Calu3 (cell line): ENCODE measurements around the gene MAMSTR. TPM values are rescaled to one million over a fixed set of nuclear protein-coding genes. Genes with fewer than 3 reads are reported as not detected.

Experiments
- BruUV-seq: library from RNA; stranded (reverse); fragments of 400-500 nt; replicated peaks from 2 replicates; lab custom pipeline; 2021; lab: Mats Ljungman, UMichigan
- CTCF ChIA-PET: fragments of 300-600 bp; sonication (Branson Sonifier 250); formaldehyde crosslinking; loops from one replicate; lab custom pipeline; 2022; ENCODE audit warnings: antibody characterized with exemption; lab: Charles Lee
- DNase-seq: peaks from one replicate; pipeline ENCODE4 v3.0.0; 2022
- H3K27ac Mint-ChIP-seq: one replicate; pipeline ENCODE4 v1.8.0; 2022; ENCODE audit warnings: mixed read lengths; ENCODE audit not compliant: unreplicated experiment
- H3K27me3 Mint-ChIP-seq: one replicate; pipeline ENCODE4 v1.8.0; 2022; ENCODE audit warnings: mixed read lengths; ENCODE audit not compliant: unreplicated experiment
- H3K36me3 Mint-ChIP-seq: one replicate; pipeline ENCODE4 v1.8.0; 2022; ENCODE audit warnings: mild to moderate bottlenecking, moderate library complexity, mixed read lengths; ENCODE audit not compliant: insufficient read depth, unreplicated experiment
- H3K4me1 Mint-ChIP-seq: one replicate; pipeline ENCODE4 v1.8.0; 2022; ENCODE audit warnings: mild to moderate bottlenecking, low read depth, mixed read lengths; ENCODE audit not compliant: unreplicated experiment
- H3K4me3 Mint-ChIP-seq: one replicate; pipeline ENCODE4 v1.8.0; 2022; ENCODE audit warnings: mild to moderate bottlenecking, low read depth, moderate library complexity, mixed read lengths; ENCODE audit not compliant: unreplicated experiment
- H3K9me3 Mint-ChIP-seq: one replicate; pipeline ENCODE4 v1.8.0; 2022; ENCODE audit warnings: low read depth, mixed read lengths; ENCODE audit not compliant: unreplicated experiment
- intact Hi-C: fragments of 100-400 bp; cut with micrococcal nuclease; formaldehyde crosslinking; loops from one replicate; pipeline ENCODE4 v1.10.0; 2022; ENCODE audit not compliant: unreplicated experiment
- total RNA-seq: library from RNA; stranded (reverse); gene quantifications from 2 replicates; pipeline ENCODE4 v1.2.3, GENCODE V29; 2022
- TF ChIP-seq, protein P1 (sequence below): fragments of 200-600 bp; IDR thresholded peaks from one replicate; pipeline ENCODE4 v1.8.0; 2022; ENCODE audit warnings: antibody characterized with exemption; ENCODE audit not compliant: unreplicated experiment

The MAMSTR gene
- total RNA-seq, 1 experiment from 2014 or later, result 1.7 TPM

DNA sequence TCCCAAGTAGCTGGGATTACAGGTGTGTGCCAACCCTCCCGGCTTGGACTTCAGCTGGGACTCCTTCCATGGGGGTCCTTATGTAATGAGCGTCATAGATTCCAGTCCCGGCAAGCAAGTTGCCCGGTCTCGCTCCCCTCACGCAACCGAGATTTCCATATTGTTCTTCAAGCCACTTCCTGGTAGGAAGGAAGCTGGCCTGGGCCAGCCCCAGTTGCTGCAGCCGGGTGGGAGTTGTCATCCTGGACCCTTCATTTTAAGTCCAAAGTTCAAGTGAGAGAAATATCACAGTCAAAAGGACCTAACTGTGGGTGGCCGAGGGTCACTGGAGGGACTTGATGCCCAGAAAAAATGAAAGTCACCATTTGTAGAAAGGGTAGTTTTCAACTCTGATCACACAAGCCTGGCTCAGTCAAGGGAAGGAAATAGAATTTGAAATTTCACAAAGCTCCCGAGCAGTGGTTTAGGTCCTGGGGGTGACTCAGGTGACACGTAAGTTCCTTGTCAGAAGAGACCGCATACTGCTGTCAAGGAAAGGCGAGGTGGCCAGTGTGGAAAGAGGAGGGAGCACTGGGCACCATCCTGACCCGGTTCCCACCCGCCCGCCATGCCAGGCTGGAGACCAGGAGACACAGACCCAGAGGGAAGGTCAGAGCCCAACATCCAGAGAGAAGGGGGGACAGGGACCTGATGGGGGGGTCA is 41.1 kb upstream of the MAMSTR start:
- TF ChIP-seq, protein P1, sequence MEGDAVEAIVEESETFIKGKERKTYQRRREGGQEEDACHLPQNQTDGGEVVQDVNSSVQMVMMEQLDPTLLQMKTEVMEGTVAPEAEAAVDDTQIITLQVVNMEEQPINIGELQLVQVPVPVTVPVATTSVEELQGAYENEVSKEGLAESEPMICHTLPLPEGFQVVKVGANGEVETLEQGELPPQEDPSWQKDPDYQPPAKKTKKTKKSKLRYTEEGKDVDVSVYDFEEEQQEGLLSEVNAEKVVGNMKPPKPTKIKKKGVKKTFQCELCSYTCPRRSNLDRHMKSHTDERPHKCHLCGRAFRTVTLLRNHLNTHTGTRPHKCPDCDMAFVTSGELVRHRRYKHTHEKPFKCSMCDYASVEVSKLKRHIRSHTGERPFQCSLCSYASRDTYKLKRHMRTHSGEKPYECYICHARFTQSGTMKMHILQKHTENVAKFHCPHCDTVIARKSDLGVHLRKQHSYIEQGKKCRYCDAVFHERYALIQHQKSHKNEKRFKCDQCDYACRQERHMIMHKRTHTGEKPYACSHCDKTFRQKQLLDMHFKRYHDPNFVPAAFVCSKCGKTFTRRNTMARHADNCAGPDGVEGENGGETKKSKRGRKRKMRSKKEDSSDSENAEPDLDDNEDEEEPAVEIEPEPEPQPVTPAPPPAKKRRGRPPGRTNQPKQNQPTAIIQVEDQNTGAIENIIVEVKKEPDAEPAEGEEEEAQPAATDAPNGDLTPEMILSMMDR, result no peak
- H3K4me1 Mint-ChIP-seq, result peaks cover 11% of the 10 kb centered on the region
- H3K36me3 Mint-ChIP-seq, result no peaks in the 10 kb centered on the region
- H3K27me3 Mint-ChIP-seq, result peaks cover 55% of the 10 kb centered on the region
- H3K27ac Mint-ChIP-seq, result peak overlapping the region; percentile 27
- peak; percentile 40 for DNase-seq
- intact Hi-C loops, result no loop called here
- H3K4me3 Mint-ChIP-seq, result no peak overlapping the region
- CTCF ChIA-PET, result interaction anchor here (1.0 to 1.5 kb wide), 3 partner anchors 9 to 22 kb away, joined by 3 to 5 read pairs (median 4); no protein-coding TSS in a partner anchor
- no peaks in the 10 kb centered on the region for H3K9me3 Mint-ChIP-seq
- no TSS peak for BruUV-seq

DNA sequence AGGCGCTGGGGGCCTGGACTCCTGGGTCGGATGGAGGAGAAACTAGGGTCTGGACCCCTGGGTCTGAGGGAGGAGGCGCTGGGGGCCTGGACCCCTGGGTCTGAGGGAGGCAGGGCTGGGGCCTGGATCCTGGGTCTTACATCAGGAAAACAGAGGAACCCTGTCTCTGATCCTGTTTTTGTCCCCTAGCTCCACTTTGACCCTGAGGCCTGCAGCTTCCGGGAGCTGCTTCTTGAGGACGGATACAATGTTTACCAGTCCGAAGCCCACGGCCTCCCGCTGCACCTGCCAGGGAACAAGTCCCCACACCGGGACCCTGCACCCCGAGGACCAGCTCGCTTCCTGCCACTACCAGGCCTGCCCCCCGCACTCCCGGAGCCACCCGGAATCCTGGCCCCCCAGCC is 38.2 kb upstream of the MAMSTR start:
- CTCF ChIA-PET, result interaction anchor here (0.7 kb wide), 2 partner anchors 10 to 13 kb away, joined by 3 read pairs; no protein-coding TSS in a partner anchor
- Mint-ChIP-seq H3K4me1 (peaks cover 32% of the 10 kb centered on the region), H3K9me3 (no peaks in the 10 kb centered on the region), H3K27me3 (peaks cover 27% of the 10 kb centered on the region), H3K36me3 (peaks cover 7% of the 10 kb centered on the region), H3K4me3 (no peak overlapping the region), H3K27ac (no peak overlapping the region)
- TF ChIP-seq, protein P1, result no peak
- intact Hi-C loops, result no loop called here
- DNase-seq, result no peak
- no TSS peak for BruUV-seq

DNA sequence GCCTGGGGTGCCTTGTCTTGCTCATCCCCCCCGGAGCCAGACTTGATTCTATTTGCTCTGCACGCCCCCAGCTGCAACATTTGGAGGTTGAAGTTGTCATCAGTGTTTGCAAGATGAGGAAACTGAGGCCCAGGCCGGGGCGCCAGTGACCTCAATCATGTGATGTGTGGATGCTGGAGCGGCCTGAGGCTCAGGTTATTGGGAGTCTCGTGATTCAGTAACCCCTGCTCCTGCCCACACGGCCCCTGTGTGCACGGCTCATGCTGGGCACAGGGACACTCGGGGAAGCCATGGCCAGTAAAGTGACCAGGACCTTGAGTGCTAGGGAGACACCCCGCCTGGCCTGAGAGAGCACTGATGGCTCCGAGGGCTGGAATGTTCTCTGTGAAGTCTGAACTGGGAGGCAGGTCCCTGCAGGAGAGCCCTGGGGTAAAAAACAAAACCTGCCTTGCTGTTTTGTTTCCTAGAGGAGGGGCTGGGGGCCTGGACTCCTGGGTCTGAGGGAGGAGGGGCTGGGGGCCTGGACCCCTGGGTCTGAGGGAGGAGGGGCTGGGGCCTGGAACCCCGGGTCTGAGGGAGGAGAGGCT is 37.7 kb upstream of the MAMSTR start:
- intact Hi-C loops, result no loop called here
- Mint-ChIP-seq H3K4me1 (peaks cover 32% of the 10 kb centered on the region), H3K9me3 (no peaks in the 10 kb centered on the region), H3K36me3 (peaks cover 12% of the 10 kb centered on the region), H3K27me3 (peaks cover 21% of the 10 kb centered on the region), H3K27ac (no peak overlapping the region), H3K4me3 (no peak overlapping the region)
- CTCF ChIA-PET, result interaction anchor here (0.7 kb wide), 1 partner anchor 10 kb away, joined by 3 read pairs; no protein-coding TSS in a partner anchor
- no peak for DNase-seq
- TF ChIP-seq, protein P1, result no peak
- no TSS peak for BruUV-seq

DNA sequence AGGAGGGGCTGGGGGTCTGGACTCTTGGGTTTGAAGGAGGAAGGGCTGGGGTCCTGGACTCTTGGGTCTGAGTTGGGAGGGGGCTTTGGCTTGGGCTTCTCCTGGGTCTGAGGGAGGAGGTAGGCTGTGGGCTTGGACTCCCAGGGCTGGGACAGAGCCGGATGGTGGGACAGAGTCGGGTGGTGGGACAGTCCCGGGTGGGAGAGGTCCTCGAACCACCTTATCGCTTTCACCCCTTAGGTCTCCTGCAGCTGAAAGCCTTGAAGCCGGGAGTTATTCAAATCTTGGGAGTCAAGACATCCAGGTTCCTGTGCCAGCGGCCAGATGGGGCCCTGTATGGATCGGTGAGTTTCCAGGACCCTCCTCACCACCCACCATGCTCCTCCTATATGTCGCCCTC is 37.2 kb upstream of the MAMSTR start:
- BruUV-seq, result no TSS peak
- no peak for DNase-seq
- H3K4me3 Mint-ChIP-seq, result no peak overlapping the region
- H3K4me1 Mint-ChIP-seq, result peaks cover 32% of the 10 kb centered on the region
- CTCF ChIA-PET, result no interaction called here
- intact Hi-C loops, result no loop called here
- TF ChIP-seq, protein P1, result no peak
- no peaks in the 10 kb centered on the region for H3K9me3 Mint-ChIP-seq
- no peak overlapping the region for H3K27ac Mint-ChIP-seq
- H3K27me3 Mint-ChIP-seq, result peaks cover 16% of the 10 kb centered on the region
- H3K36me3 Mint-ChIP-seq, result peaks cover 16% of the 10 kb centered on the region
